Hematopoietic multipotent progenitor cell treated with erythropoietin and hydrocortisone succinate and interleukin-3 and kit ligand, for 6 days (in vitro differentiated cells): ENCODE results near the gene PAOX.

ENCODE experiments used
- DNase-seq: peaks from one replicate; pipeline ENCODE4 v3.0.0-alpha.2; 2015

Gene PAOX

GRCh38 chr10:133440633-133441285, 61.7 kb downstream of the PAOX start:
- no peak for DNase-seq
